Cardiac muscle cell (in vitro differentiated cells and primary cell): ENCODE measurements around the gene CACNA1C. TPM values are rescaled to one million over a fixed set of nuclear protein-coding genes. Genes with fewer than 3 reads are reported as not detected.

Experiments used
- DNase-seq, 2 donors: peaks; one replicate each; pipeline versions ENCODE4 v3.0.0 to v3.0.0-alpha.2; 2010 to 2017; ENCODE audit warnings: low read depth in 1 of 2, low spot score in 1 of 2
- H3K27ac ChIP-seq: fragments of 200-600 bp; sonication (generic); 2 replicates; pipeline ENCODE4 v1.5.1; 2016
- H3K27me3 ChIP-seq: fragments of 200-600 bp; sonication (generic); 2 replicates; pipeline ENCODE4 v1.6.0; 2016; ENCODE audit warnings: control low read depth
- H3K36me3 ChIP-seq: fragments of 200-600 bp; sonication (generic); 2 replicates; pipeline ENCODE4 v1.5.1; 2016; ENCODE audit warnings: control low read depth
- H3K4me1 ChIP-seq: fragments of 200-600 bp; sonication (generic); 2 replicates; pipeline ENCODE4 v1.8.1; 2017; ENCODE audit warnings: low read depth, mild to moderate bottlenecking, mixed run types
- H3K4me3 ChIP-seq: fragments of 200-600 bp; sonication (generic); 2 replicates; pipeline ENCODE4 v1.5.1; 2016; ENCODE audit warnings: mild to moderate bottlenecking
- H3K9me3 ChIP-seq: fragments of 200-600 bp; sonication (generic); 2 replicates; pipeline ENCODE4 v1.5.1; 2017; ENCODE audit warnings: low read depth, mild to moderate bottlenecking, control low read depth
- polyA plus RNA-seq: library from polyadenylated mRNA; unstranded; fragments of >200 nt; fragmentation: Nextera tagmentation; extraction: Ambion mirVana; gene quantifications from 2 replicates; pipeline ENCODE4 v1.2.1, GENCODE V29; 2016
- total RNA-seq: library from RNA; depleted of rRNA; stranded (reverse); fragments of >200 nt; gene quantifications from 2 replicates; pipeline ENCODE4 v1.2.3, GENCODE V29; 2016
- TF ChIP-seq, protein P1 (sequence below): IDR thresholded peaks from 2 replicates; pipeline ENCODE4 v1.5.1; 2012; ENCODE audit warnings: low read depth, mild to moderate bottlenecking, low read length

CACNA1C gene
- total and polyA plus RNA-seq, 2 experiments from 2014 or later: 40.8 to 77.8 TPM

GRCh38 chr12:2696136-2696535 lies 643.3 kb downstream of the CACNA1C start:
- Histone ChIP-seq H3K4me3 (no peak overlapping the region), H3K4me1 (peaks cover 5% of the 10 kb centered on the region), H3K27me3 (peaks cover 10% of the 10 kb centered on the region), H3K27ac (no peak overlapping the region), H3K9me3 (no peaks in the 10 kb centered on the region), H3K36me3 (no peaks in the 10 kb centered on the region)
- DNase-seq: no peak
- TF ChIP-seq, protein P1, sequence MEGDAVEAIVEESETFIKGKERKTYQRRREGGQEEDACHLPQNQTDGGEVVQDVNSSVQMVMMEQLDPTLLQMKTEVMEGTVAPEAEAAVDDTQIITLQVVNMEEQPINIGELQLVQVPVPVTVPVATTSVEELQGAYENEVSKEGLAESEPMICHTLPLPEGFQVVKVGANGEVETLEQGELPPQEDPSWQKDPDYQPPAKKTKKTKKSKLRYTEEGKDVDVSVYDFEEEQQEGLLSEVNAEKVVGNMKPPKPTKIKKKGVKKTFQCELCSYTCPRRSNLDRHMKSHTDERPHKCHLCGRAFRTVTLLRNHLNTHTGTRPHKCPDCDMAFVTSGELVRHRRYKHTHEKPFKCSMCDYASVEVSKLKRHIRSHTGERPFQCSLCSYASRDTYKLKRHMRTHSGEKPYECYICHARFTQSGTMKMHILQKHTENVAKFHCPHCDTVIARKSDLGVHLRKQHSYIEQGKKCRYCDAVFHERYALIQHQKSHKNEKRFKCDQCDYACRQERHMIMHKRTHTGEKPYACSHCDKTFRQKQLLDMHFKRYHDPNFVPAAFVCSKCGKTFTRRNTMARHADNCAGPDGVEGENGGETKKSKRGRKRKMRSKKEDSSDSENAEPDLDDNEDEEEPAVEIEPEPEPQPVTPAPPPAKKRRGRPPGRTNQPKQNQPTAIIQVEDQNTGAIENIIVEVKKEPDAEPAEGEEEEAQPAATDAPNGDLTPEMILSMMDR: no peak

GRCh38 chr12:2697057-2697800 lies 644.4 kb downstream of the CACNA1C start:
- no peak for DNase-seq
- TF ChIP-seq, protein P1: no peak
- H3K27me3 ChIP-seq: no peaks in the 10 kb centered on the region
- H3K4me3 ChIP-seq: no peak overlapping the region
- H3K27ac ChIP-seq: no peak overlapping the region
- H3K9me3 ChIP-seq: no peaks in the 10 kb centered on the region
- H3K36me3 ChIP-seq: no peaks in the 10 kb centered on the region
- H3K4me1 ChIP-seq: peaks cover 5% of the 10 kb centered on the region

DNA sequence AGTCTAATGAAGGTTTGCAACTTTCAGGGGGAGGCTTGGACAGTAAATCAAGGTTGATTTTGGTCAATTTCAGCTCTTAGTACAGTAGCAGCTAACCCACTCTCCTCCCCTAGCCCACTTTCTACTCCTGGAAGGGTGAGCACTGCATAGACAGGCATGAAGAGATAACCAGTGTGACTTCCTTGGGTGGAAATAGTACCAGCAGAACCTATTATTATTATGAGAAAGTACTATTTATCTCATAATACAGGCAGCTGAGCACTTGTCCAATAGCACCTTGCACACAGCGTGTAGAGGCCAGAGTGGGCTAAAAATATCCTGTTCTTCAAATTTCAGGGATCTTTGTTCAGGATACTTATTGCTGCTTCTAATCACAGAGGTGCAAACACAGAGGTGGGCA lies 645.8 kb downstream of the CACNA1C start:
- H3K4me3 ChIP-seq: no peak overlapping the region
- no peaks in the 10 kb centered on the region for H3K36me3 ChIP-seq
- no peaks in the 10 kb centered on the region for H3K9me3 ChIP-seq
- H3K27me3 ChIP-seq: no peaks in the 10 kb centered on the region
- H3K27ac ChIP-seq: no peak overlapping the region
- peaks cover 5% of the 10 kb centered on the region for H3K4me1 ChIP-seq
- DNase-seq: no peak
- TF ChIP-seq, protein P1: no peak

DNA sequence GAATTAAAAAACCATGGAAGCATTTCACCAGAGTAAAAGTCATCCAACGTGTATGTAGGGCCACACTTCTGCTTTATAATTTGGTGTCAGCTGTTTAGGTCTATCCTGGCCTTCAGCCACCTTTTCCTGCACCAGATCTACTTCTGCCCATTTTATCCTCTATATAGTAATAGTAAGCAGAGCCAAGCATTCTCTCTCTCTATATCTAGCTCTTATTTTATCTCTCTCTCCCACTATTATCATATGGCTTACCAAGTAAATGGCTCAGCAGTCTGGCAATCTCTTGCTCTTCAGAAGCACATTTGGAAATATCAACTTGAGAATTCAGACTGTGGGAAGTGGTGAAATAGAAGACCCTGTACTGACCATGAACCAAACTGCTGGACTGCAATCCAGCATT lies 657.9 kb downstream of the CACNA1C start:
- Histone ChIP-seq H3K36me3 (no peaks in the 10 kb centered on the region), H3K9me3 (no peaks in the 10 kb centered on the region), H3K27ac (no peak overlapping the region), H3K4me1 (no peaks in the 10 kb centered on the region), H3K4me3 (no peak overlapping the region), H3K27me3 (peaks cover 27% of the 10 kb centered on the region)
- no peak for DNase-seq
- TF ChIP-seq, protein P1: no peak

DNA sequence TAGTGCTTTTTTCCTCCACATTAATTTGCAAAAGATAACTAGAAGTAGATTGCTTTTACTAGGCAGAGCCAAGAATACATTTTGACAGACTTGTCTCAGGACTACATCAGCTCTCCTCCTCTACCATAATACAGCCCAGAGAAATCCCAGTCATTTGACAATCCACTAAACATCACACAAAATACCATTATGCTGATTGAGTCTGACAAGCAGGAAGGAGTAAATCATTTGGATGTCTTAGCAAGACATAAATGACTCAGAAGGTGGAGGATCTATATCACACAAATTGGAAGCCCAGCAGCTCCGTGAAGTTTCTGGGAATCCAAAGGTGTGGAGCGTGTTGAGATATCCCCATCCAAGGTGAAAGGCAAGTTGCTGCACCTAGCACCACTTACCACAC lies 666.6 kb downstream of the CACNA1C start:
- H3K4me1 ChIP-seq: no peaks in the 10 kb centered on the region
- no peak overlapping the region for H3K27ac ChIP-seq
- H3K36me3 ChIP-seq: no peaks in the 10 kb centered on the region
- no peak for DNase-seq
- peaks cover 67% of the 10 kb centered on the region for H3K27me3 ChIP-seq
- TF ChIP-seq, protein P1: no peak
- H3K4me3 ChIP-seq: no peak overlapping the region
- H3K9me3 ChIP-seq: no peaks in the 10 kb centered on the region
